ENCODE data around the gene GRK5. TPM values are rescaled to one million over a fixed set of nuclear protein-coding genes. Genes with fewer than 3 reads are reported as not detected.

Gene GRK5
- total RNA-seq, 3 donors from 2014 or later (not counting 1 experiment from before 2014, with no cell fraction given) = 37.6 to 54.3 (median 47.9) TPM

GRCh38 chr10:119327096-119327745 is 119.8 kb downstream of the GRK5 start:
- no peaks in the 10 kb centered on the region for H3K9me3 ChIP-seq (ENCODE audit: control insufficient read depth, insufficient read depth, low read length)
- DNase-seq (no peak), ATAC-seq (no peak)
- Mint-ChIP-seq H3K36me3 (no peaks in the 10 kb centered on the region), H3K27ac (no peak overlapping the region), H3K4me1 (peaks cover 19 to 33% of the 10 kb centered on the region in 2 donors), H3K27me3 (ENCODE audit: low read depth in 2 of 2) (no peaks in the 10 kb centered on the region), H3K9me3 (no peaks in the 10 kb centered on the region), H3K4me3 (no peak overlapping the region)
- H3K36me3 ChIP-seq (ENCODE audit: control insufficient read depth, insufficient read depth, low read length) = no peaks in the 10 kb centered on the region
- H3K4me3 ChIP-seq (ENCODE audit: low read length) = no peak overlapping the region
- no peak overlapping the region for H3K27ac ChIP-seq (ENCODE audit: low read length)
- intact Hi-C loops (cut with micrococcal nuclease) = no loop called here
- H3K4me1 ChIP-seq (ENCODE audit: control insufficient read depth, insufficient read depth, low read length) = peaks cover 1% of the 10 kb centered on the region
- 95% methylated on average over 14 of the region's 14 CpGs for WGBS (ENCODE audit: insufficient coverage)
- no peak for TF ChIP-seq CTCF (IDR thresholded peaks at IDR 0.05)
- H3K27me3 ChIP-seq (ENCODE audit: control insufficient read depth, insufficient read depth, low read length) = no peaks in the 10 kb centered on the region

GRCh38 chr10:119328223-119328622 is 120.9 kb downstream of the GRK5 start:
- no peaks in the 10 kb centered on the region for H3K36me3 Mint-ChIP-seq
- H3K27ac Mint-ChIP-seq = no peak overlapping the region
- no peak overlapping the region for H3K4me3 Mint-ChIP-seq
- no peak overlapping the region for H3K4me3 ChIP-seq (ENCODE audit: low read length)
- no peaks in the 10 kb centered on the region for H3K4me1 ChIP-seq (ENCODE audit: control insufficient read depth, insufficient read depth, low read length)
- no peaks in the 10 kb centered on the region for H3K27me3 ChIP-seq (ENCODE audit: control insufficient read depth, insufficient read depth, low read length)
- 92% methylated on average over 2 of the region's 2 CpGs for WGBS (ENCODE audit: insufficient coverage)
- no peaks in the 10 kb centered on the region for H3K9me3 ChIP-seq (ENCODE audit: control insufficient read depth, insufficient read depth, low read length)
- H3K9me3 Mint-ChIP-seq = no peaks in the 10 kb centered on the region
- no peak for TF ChIP-seq CTCF (IDR thresholded peaks at IDR 0.05)
- H3K27ac ChIP-seq (ENCODE audit: low read length) = no peak overlapping the region
- H3K27me3 Mint-ChIP-seq (ENCODE audit: low read depth in 2 of 2) = no peaks in the 10 kb centered on the region
- ATAC-seq = no peak
- H3K4me1 Mint-ChIP-seq = peaks cover 15 to 33% of the 10 kb centered on the region in 2 donors
- intact Hi-C loops (cut with micrococcal nuclease) = no loop called here
- no peaks in the 10 kb centered on the region for H3K36me3 ChIP-seq (ENCODE audit: control insufficient read depth, insufficient read depth, low read length)
- no peak for DNase-seq

DNA sequence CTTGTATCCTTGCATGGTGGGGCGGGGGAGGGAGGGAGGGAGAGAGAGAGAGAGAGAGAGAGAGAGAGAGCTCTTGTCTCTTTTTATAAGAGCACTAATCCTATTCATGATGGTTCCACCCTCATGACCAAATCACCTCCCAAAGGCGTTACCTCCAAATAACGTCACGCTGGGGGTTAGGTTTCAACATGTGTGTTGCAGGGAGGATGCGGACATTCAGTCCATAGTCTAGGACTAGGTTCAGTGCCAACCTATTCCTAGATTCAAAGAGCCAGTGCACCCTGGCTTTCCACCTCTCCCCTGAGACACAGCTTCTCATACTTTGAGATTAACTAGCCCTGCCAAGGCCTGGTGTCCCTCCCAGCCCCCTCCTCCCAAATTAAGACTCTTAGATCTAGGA is 123.0 kb downstream of the GRK5 start:
- Mint-ChIP-seq H3K27me3 (ENCODE audit: low read depth in 2 of 2) (no peaks in the 10 kb centered on the region), H3K36me3 (no peaks in the 10 kb centered on the region), H3K4me3 (no peak overlapping the region), H3K27ac (no peak overlapping the region), H3K9me3 (no peaks in the 10 kb centered on the region), H3K4me1 (peaks cover 20 to 34% of the 10 kb centered on the region in 2 donors)
- ATAC-seq (no peak), DNase-seq (no peak)
- Histone ChIP-seq H3K4me1 (ENCODE audit: control insufficient read depth, insufficient read depth, low read length) (no peaks in the 10 kb centered on the region), H3K27ac (ENCODE audit: low read length) (no peak overlapping the region), H3K27me3 (ENCODE audit: control insufficient read depth, insufficient read depth, low read length) (no peaks in the 10 kb centered on the region), H3K9me3 (ENCODE audit: control insufficient read depth, insufficient read depth, low read length) (no peaks in the 10 kb centered on the region), H3K36me3 (ENCODE audit: control insufficient read depth, insufficient read depth, low read length) (no peaks in the 10 kb centered on the region), H3K4me3 (ENCODE audit: low read length) (no peak overlapping the region)
- no peak for TF ChIP-seq CTCF (IDR thresholded peaks at IDR 0.05)
- intact Hi-C loops (cut with micrococcal nuclease) = no loop called here
- 91% methylated on average over 4 of the region's 5 CpGs for WGBS (ENCODE audit: insufficient coverage)

DNA sequence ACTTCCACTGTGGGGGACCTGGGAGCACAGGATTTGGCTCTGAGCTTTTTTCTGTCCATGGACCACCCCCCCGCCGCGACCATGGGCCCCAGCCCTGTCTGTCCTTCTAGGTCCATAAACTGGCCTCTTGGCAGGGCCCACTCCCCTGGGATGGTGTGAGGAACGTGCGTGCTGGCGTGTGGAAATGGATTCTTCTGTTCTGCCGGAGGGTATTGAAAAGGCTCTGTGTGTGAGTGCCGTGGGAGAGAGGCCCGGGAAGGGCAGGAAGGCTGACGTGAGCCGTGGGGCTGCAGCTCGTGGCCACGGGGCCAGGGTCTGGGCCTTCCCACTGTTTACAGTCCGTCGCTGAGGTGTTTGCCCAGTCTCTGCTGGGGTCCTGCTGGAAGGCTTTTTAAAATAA is 123.7 kb downstream of the GRK5 start:
- Histone ChIP-seq H3K27me3 (ENCODE audit: control insufficient read depth, insufficient read depth, low read length) (no peaks in the 10 kb centered on the region), H3K9me3 (ENCODE audit: control insufficient read depth, insufficient read depth, low read length) (no peaks in the 10 kb centered on the region), H3K36me3 (ENCODE audit: control insufficient read depth, insufficient read depth, low read length) (no peaks in the 10 kb centered on the region), H3K27ac (ENCODE audit: low read length) (no peak overlapping the region), H3K4me3 (ENCODE audit: low read length) (no peak overlapping the region), H3K4me1 (ENCODE audit: control insufficient read depth, insufficient read depth, low read length) (no peaks in the 10 kb centered on the region)
- H3K4me3 Mint-ChIP-seq = no peak overlapping the region
- no peaks in the 10 kb centered on the region for H3K9me3 Mint-ChIP-seq
- peaks cover 20 to 30% of the 10 kb centered on the region in 2 donors for H3K4me1 Mint-ChIP-seq
- no peak for ATAC-seq
- no peaks in the 10 kb centered on the region for H3K36me3 Mint-ChIP-seq
- H3K27me3 Mint-ChIP-seq (ENCODE audit: low read depth in 2 of 2) = no peaks in the 10 kb centered on the region
- TF ChIP-seq CTCF (IDR thresholded peaks at IDR 0.05) = no peak
- DNase-seq = no peak
- intact Hi-C loops (cut with micrococcal nuclease) = no loop called here
- H3K27ac Mint-ChIP-seq = no peak overlapping the region
- WGBS (ENCODE audit: insufficient coverage) = 97% methylated on average over 15 of the region's 15 CpGs

Data from natural killer cell (primary cell).